ENCODE measurements around the gene TXN2. TPM values are rescaled to one million over a fixed set of nuclear protein-coding genes. Genes with fewer than 3 reads are reported as not detected.

Gene TXN2
- polyA plus RNA-seq, 4 donors: 112 to 147 (median 130) TPM

DNA sequence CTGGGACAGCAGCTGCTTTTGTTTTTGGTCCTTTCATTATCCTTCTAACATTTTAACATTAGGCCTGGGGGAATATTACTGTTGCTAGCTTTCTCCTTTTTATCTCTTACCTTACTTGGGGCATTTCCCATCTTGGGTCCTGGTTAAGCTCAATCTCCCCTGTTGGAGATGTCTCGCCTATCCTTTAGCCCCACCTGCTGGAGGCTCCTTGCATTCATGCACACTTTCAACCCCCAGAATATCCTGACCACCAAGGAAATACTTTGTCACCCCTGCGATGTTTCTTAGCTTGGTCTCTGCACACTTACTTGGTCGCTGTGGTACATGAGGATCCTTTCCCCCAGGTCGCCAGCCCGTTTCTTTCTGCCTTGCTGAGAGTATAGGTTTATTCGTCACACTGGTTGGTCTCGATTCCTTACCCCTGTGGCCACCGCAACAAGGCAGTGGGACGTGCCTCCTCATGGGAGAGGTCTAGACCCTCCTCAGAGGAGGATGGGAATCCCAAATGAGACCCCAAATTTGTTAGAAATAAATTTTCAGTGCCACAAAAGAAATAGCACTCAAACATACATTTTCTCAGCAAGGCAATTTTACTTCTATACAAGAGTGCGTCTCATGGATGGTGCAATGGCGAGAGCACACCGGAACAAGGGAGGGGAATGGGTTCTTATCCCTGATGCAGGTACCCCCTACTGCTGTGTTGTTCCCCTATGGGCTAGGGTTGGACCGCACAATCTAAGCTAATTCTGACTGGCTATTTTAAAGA is 5.4 kb upstream of the TXN2 start:
- DNase-seq (ENCODE audit: low read depth in 4 of 4, low spot score in 2 of 4): no peak

DNA sequence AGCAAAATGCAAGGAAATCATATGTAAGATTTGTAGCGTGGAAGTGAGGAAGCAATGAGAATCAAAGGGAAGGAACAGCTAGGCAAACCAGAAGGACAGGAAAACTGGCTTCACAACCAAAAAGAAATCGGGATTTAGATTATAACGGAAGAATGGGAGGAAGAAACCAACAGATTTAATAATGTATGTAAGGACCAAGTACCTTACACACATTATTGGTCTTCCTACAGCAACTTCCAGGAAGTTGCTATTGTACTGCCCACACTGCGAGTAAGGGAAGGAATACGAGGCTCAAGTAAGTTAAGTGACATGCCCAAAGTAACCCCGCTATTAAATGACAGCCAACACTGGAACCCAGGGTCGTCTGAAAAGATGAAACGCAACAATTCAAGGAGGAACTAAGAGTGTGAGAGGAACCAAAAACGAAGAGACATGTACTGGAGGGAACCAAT is 473 bp downstream of the TXN2 start:
- no peak for DNase-seq (ENCODE audit: low read depth in 4 of 4, low spot score in 2 of 4)

- DNase-seq (ENCODE audit: low read depth in 4 of 4, low spot score in 2 of 4): no peak
These were observed 2.5 kb downstream of the TXN2 start for GRCh38 chr22:36478966-36479365.

- DNase-seq (ENCODE audit: low read depth in 4 of 4, low spot score in 2 of 4): no peak
These were observed 6.1 kb downstream of the TXN2 start for GRCh38 chr22:36475341-36475740.

- DNase-seq (ENCODE audit: low read depth in 4 of 4, low spot score in 2 of 4): no peak
These were observed 8.8 kb downstream of the TXN2 start for GRCh38 chr22:36472689-36473088.

GRCh38 chr22:36471341-36471821 is 10.1 kb downstream of the TXN2 start:
- no peak for DNase-seq (ENCODE audit: low read depth in 4 of 4, low spot score in 2 of 4)

DNA sequence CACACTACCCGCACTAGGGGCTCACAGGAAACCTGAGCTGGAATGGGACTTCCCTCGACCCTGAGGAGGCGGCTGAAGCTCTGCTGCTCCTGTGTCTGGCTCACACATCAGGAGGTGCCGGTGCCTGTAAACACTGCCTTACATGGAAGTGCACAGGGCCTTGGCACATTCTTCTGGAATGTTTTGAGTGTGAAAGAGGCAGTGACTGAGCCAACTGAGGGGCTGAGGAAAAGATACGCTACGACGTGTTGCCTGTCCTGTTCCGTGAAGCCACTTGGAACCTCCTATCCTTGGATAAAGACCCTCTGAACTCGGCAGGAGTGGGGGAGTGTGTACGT is 10.5 kb downstream of the TXN2 start:
- DNase-seq (ENCODE audit: low read depth in 4 of 4, low spot score in 2 of 4): no peak

DNA sequence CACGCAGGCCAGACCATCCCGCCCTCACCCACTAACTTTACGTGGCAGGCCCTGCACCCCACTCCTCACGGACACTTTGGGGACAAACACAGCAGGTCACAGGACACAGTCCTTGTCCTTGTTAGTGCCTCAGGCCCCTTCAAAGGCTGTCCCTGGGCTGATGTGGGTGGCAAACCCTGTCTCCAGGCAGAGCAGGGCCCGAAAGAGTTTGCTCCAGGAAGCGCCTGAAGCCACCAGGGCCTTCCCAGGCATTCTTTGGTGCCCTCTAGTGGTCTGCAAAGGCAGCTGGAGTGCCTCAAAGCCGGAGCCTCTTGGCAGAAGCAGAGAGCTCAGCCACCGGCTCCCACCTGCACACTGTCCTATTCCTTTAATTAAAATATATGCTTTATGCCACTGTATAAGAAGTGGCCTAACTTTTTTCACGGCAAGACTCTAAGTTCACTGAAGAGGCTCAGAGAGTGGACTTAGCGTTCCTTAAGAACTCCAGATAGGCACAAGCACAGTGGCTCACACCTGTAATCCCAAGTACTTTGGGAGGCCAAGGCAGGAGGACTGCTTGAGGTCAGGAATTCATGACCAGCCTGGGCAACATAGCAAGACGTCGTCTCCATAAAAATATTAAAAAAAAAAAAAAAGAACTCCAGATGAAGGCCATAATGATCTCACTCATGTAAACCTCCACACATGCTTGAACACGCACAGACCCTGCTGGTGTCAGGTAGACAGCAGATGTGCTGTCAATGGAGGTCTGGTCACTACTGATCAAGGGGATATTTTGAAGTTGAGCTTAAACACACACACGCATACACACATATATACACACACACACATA is 11.1 kb downstream of the TXN2 start:
- DNase-seq (ENCODE audit: low read depth in 4 of 4, low spot score in 2 of 4): peak in 3 of 4 donors; percentile 55 to 81 (median 67)

- DNase-seq (ENCODE audit: low read depth in 4 of 4, low spot score in 2 of 4): no peak
These were observed 12.2 kb downstream of the TXN2 start for GRCh38 chr22:36469094-36469710.

GRCh38 chr22:36467946-36468345 is 13.5 kb downstream of the TXN2 start:
- DNase-seq (ENCODE audit: low read depth in 4 of 4, low spot score in 2 of 4): no peak

GRCh38 chr22:36467042-36467810 is 14.2 kb downstream of the TXN2 start:
- DNase-seq (ENCODE audit: low read depth in 4 of 4, low spot score in 2 of 4): no peak

DNA sequence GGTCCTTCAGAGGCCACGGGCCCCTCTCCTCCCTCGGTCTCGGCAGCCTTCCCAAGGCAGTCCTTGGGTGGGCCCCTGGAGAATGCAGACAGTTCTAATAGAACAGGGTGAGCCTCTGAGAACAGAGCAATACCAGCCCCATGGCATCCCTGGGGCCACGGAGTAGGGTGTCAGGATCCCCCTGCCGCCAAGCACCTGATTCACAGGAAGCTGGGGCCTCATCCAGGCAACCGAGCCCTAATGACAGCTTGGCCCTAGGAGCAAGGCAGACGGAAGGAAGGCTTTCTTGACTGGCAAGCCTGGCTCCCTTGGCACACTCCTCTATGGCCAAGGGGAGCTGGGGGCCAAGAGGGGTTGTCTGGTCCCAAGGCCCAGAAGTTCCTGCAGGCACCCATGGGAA is 15.2 kb downstream of the TXN2 start:
- DNase-seq (ENCODE audit: low read depth in 4 of 4, low spot score in 2 of 4): no peak

GRCh38 chr22:36465232-36466021 is 16.0 kb downstream of the TXN2 start:
- DNase-seq (ENCODE audit: low read depth in 4 of 4, low spot score in 2 of 4): no peak

- DNase-seq (ENCODE audit: low read depth in 4 of 4, low spot score in 2 of 4): no peak
These were observed 16.7 kb downstream of the TXN2 start for GRCh38 chr22:36464715-36465231.

DNA sequence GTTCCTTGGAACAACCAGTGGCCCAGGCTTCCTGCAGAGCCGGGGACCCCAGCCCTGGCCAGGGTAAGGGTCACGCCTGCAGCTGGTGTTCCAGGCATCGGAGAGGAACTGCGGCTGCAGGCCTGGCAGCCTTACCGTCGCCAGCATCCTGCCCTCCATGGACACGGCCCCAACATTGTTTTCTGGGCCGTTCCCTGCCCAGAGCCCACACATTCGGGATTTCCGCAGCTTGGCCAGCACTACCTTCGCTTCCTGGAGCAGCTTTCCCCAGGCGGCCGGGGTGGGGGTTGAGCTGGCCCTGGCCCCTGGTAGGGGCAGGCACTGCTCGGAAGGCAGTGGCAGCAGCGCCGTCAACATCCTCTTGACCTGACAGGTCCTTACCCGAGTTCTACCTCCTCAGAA is 17.7 kb downstream of the TXN2 start:
- no peak for DNase-seq (ENCODE audit: low read depth in 4 of 4, low spot score in 2 of 4)

- DNase-seq (ENCODE audit: low read depth in 4 of 4, low spot score in 2 of 4): no peak
These were observed 19.5 kb downstream of the TXN2 start for GRCh38 chr22:36461665-36462649.

- no peak for DNase-seq (ENCODE audit: low read depth in 4 of 4, low spot score in 2 of 4)
These were observed 21.2 kb downstream of the TXN2 start for GRCh38 chr22:36460202-36460601.

GRCh38 chr22:36457688-36458450 is 23.6 kb downstream of the TXN2 start:
- no peak for DNase-seq (ENCODE audit: low read depth in 4 of 4, low spot score in 2 of 4)
